DND-41 (cell line): ENCODE measurements around the gene AATF.

Source experiments
- CTCF ChIP-seq: IDR thresholded peaks from 2 replicates; pipeline ENCODE4 v1.5.1; 2012; ENCODE audit warnings: borderline replicate concordance, low read length, moderate library complexity, mild to moderate bottlenecking; ENCODE audit not compliant: poor library complexity, severe bottlenecking; ENCODE audit errors: extremely low read depth
- EZH2 ChIP-seq: IDR thresholded peaks from 3 replicates; pipeline ENCODE4 v1.6.1; 2012; ENCODE audit warnings: borderline replicate concordance, low read depth, mild to moderate bottlenecking, moderate library complexity, low read length, inconsistent platforms; ENCODE audit not compliant: severe bottlenecking

- TF ChIP-seq CTCF, result no peak
- no peak for TF ChIP-seq EZH2
These were observed 134.2 kb downstream of the AATF start for GRCh38 chr17:37082985-37083384.
